K562 (cell line): ENCODE data around the gene HAGHL. TPM values are rescaled to one million over a fixed set of nuclear protein-coding genes. Genes with fewer than 3 reads are reported as not detected.

Source experiments
- FIP1L1 ChIP-seq: fragments of 200-400 bp; formaldehyde crosslinking; IDR thresholded peaks from 2 replicates; pipeline ENCODE4 v1.6.1; 2018; ENCODE audit warnings: mild to moderate bottlenecking, low read depth, low read length; ENCODE audit not compliant: poor library complexity, severe bottlenecking
- HCFC1 ChIP-seq: IDR thresholded peaks from 2 replicates; pipeline ENCODE4 v1.6.1; 2012; ENCODE audit warnings: low read depth, low read length, improper control_type of control experiment
- HIVEP1 ChIP-seq: fragments of 250-450 bp; sonication (Bioruptor Pico); IDR thresholded peaks from 2 replicates; pipeline ENCODE4 v1.4.0; 2020; ENCODE audit warnings: mild to moderate bottlenecking
- KLF13 ChIP-seq: fragments of 450-650 bp; IDR thresholded peaks from 2 replicates; pipeline ENCODE4 v1.6.1; 2016; ENCODE audit warnings: missing genetic modification characterization, low read depth, mild to moderate bottlenecking, missing compliant biosample characterization, moderate library complexity, borderline replicate concordance
- PHF20 ChIP-seq: fragments of 450-650 bp; IDR thresholded peaks from 2 replicates; pipeline ENCODE4 v1.6.1; 2018; ENCODE audit not compliant: partially characterized antibody
- SIN3B ChIP-seq: fragments of 450-650 bp; IDR thresholded peaks from 2 replicates; pipeline ENCODE4 v1.6.1; 2017; ENCODE audit warnings: low read depth, mild to moderate bottlenecking, moderate library complexity
- TGIF2 ChIP-seq: sonication (generic); formaldehyde crosslinking; IDR thresholded peaks from 2 replicates; pipeline ENCODE4 v1.8.1; 2022; ENCODE audit warnings: mild to moderate bottlenecking, missing genetic modification reagents, moderate library complexity
- ZNF212 ChIP-seq: fragments of 450-650 bp; formaldehyde crosslinking; IDR thresholded peaks from 2 replicates; pipeline ENCODE4 v1.4.0; 2020; ENCODE audit warnings: mild to moderate bottlenecking
- ZNF24 ChIP-seq: fragments of 450-650 bp; IDR thresholded peaks from 2 replicates; pipeline ENCODE4 v1.6.1; 2016
- ZNF384 ChIP-seq: IDR thresholded peaks from 2 replicates; pipeline ENCODE4 v1.6.1; 2012; ENCODE audit warnings: low read depth, low read length, improper control_type of control experiment
- ZNF583 ChIP-seq: fragments of 250-450 bp; sonication (Bioruptor Pico); IDR thresholded peaks from 2 replicates; pipeline ENCODE4 v1.4.0; 2020
- polyA plus RNA-seq, 8 experiments: library from polyadenylated mRNA; depleted of rRNA in 4 of 8; stranded (reverse) in 5 of 8; unstranded in 3 of 8; fragments of >200 nt; fragmentation: Nextera tagmentation in 2 of 8; fragmentation: Illumina TruSeq in 1 of 8; extraction: Ambion mirVana in 2 of 8; extraction: Trizol in 1 of 8; gene quantifications; 2 replicates each; pipeline versions ENCODE4 v1.2.1 to v1.2.3, GENCODE V29; 2011 to 2014; ENCODE audit warnings: inconsistent platforms in 1 of 8, missing spikeins in 1 of 8
- total RNA-seq, 7 experiments: library from RNA; depleted of rRNA in 6 of 7; stranded (reverse); fragments of >200 nt in 6 of 7; fragmentation: Illumina TruSeq in 2 of 7; extraction: Trizol in 2 of 7; gene quantifications; 2 replicates each; pipeline versions ENCODE4 v1.2.1 to v1.2.3, GENCODE V29; 2011 to 2021; ENCODE audit warnings: low replicate concordance in 1 of 7
- TF ChIP-seq, protein P1 (sequence below), 2 experiments: fragments of 450-650 bp in 1 of 2; IDR thresholded peaks; 2 replicates each; pipeline ENCODE4 v1.6.1; 2011 to 2017; ENCODE audit warnings: low read depth in 2 of 2, antibody characterized with exemption in 1 of 2, borderline replicate concordance in 1 of 2, low read length in 1 of 2, mild to moderate bottlenecking in 1 of 2, mixed read lengths in 1 of 2; ENCODE audit not compliant: control insufficient read depth in 1 of 2
- TF ChIP-seq, protein P2 (sequence below): IDR thresholded peaks from 2 replicates; pipeline ENCODE4 v1.6.1; 2011; ENCODE audit warnings: borderline replicate concordance, low read depth, mild to moderate bottlenecking, moderate library complexity, low read length; ENCODE audit not compliant: insufficient read depth, poor library complexity, severe bottlenecking
- TF ChIP-seq, protein P3 (sequence below): fragments of 250-450 bp; sonication (Bioruptor Pico); IDR thresholded peaks from 2 replicates; pipeline ENCODE4 v1.5.0; 2020; ENCODE audit warnings: mild to moderate bottlenecking, borderline replicate concordance
- TF ChIP-seq, protein P4 (sequence below), 2 experiments: fragments of 150-350 bp in 1 of 2; IDR thresholded peaks; 2 replicates each; pipeline ENCODE4 v1.6.1; 2012 to 2016; ENCODE audit warnings: low read depth in 2 of 2, low read length in 2 of 2, mild to moderate bottlenecking in 1 of 2, moderate library complexity in 1 of 2

HAGHL gene
- total and polyA plus RNA-seq, 9 of the 15 experiments (the other 6 are each of a cell fraction or from before 2014, with no cell fraction given), result 0.31 to 83.4 (median 20.7) TPM

DNA sequence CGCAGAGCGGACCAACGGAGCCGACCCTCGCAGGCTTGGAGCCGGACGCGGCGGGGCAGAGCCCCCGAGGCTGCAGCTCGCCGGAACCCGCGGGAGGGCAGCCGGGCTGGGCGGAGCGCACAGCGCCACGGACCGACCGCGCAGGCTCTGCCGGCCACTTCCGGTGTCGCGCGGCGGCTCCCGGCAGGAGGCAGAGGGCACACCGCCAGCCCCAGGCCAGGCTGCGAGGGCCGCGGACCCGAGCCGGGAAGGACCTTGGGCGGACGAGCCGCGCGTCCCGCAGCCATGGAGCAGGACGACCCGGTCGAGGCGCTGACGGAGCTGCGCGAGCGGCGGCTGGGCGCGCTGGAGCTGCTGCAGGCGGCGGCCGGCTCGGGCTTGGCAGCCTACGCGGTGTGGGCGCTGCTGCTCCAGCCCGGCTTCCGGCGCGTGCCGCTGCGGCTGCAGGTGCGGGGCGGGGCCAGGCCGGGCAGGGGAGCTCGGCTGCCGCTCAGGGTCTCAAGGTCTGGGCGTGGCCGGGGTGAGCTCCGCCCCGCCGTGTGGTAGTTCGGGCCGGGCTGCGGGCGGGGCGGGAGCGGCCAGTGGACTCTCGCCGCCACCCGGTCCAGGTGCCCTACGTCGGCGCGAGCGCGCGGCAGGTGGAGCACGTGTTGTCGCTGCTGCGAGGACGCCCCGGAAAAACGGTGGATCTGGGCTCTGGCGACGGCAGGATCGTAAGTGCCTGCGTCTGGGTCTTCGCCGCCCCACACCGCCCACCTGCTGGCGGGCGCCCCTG lies 5.7 kb upstream of the HAGHL start, which contains the start of gene ANTKMT (continued):
- TF ChIP-seq, protein P1, sequence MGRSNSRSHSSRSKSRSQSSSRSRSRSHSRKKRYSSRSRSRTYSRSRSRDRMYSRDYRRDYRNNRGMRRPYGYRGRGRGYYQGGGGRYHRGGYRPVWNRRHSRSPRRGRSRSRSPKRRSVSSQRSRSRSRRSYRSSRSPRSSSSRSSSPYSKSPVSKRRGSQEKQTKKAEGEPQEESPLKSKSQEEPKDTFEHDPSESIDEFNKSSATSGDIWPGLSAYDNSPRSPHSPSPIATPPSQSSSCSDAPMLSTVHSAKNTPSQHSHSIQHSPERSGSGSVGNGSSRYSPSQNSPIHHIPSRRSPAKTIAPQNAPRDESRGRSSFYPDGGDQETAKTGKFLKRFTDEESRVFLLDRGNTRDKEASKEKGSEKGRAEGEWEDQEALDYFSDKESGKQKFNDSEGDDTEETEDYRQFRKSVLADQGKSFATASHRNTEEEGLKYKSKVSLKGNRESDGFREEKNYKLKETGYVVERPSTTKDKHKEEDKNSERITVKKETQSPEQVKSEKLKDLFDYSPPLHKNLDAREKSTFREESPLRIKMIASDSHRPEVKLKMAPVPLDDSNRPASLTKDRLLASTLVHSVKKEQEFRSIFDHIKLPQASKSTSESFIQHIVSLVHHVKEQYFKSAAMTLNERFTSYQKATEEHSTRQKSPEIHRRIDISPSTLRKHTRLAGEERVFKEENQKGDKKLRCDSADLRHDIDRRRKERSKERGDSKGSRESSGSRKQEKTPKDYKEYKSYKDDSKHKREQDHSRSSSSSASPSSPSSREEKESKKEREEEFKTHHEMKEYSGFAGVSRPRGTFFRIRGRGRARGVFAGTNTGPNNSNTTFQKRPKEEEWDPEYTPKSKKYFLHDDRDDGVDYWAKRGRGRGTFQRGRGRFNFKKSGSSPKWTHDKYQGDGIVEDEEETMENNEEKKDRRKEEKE (IDR thresholded peaks at IDR 0.05; ENCODE audit: borderline replicate concordance in 1 of 2, control insufficient read depth in 1 of 2, low read depth in 2 of 2, low read length in 1 of 2), result peak in 1 of 2 experiments; percentile 68; a peak in 1 of 4 replicates
- TF ChIP-seq FIP1L1 (peak; percentile 42), KLF13 (tag) (no peak), HCFC1 (peak; percentile 80), ZNF583 (CRISPR knock-in tag) (peak; percentile 38; the same call in 1 of the 2 replicates), PHF20 (peak; percentile 65), TGIF2 (CRISPR knock-in tag) (no peak), ZNF384 (no peak), ZNF24 (0 out of 2 replicates have a peak, but pooled peaks have one; percentile 40), SIN3B (peak; percentile 99), HIVEP1 (CRISPR knock-in tag) (no peak; the same call in 1 of the 2 replicates), ZNF212 (CRISPR knock-in tag) (peak; percentile 54; the same call in 1 of the 2 replicates)
- TF ChIP-seq, protein P2, sequence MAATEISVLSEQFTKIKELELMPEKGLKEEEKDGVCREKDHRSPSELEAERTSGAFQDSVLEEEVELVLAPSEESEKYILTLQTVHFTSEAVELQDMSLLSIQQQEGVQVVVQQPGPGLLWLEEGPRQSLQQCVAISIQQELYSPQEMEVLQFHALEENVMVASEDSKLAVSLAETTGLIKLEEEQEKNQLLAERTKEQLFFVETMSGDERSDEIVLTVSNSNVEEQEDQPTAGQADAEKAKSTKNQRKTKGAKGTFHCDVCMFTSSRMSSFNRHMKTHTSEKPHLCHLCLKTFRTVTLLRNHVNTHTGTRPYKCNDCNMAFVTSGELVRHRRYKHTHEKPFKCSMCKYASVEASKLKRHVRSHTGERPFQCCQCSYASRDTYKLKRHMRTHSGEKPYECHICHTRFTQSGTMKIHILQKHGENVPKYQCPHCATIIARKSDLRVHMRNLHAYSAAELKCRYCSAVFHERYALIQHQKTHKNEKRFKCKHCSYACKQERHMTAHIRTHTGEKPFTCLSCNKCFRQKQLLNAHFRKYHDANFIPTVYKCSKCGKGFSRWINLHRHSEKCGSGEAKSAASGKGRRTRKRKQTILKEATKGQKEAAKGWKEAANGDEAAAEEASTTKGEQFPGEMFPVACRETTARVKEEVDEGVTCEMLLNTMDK, result peak; percentile 69
- TF ChIP-seq, protein P3, sequence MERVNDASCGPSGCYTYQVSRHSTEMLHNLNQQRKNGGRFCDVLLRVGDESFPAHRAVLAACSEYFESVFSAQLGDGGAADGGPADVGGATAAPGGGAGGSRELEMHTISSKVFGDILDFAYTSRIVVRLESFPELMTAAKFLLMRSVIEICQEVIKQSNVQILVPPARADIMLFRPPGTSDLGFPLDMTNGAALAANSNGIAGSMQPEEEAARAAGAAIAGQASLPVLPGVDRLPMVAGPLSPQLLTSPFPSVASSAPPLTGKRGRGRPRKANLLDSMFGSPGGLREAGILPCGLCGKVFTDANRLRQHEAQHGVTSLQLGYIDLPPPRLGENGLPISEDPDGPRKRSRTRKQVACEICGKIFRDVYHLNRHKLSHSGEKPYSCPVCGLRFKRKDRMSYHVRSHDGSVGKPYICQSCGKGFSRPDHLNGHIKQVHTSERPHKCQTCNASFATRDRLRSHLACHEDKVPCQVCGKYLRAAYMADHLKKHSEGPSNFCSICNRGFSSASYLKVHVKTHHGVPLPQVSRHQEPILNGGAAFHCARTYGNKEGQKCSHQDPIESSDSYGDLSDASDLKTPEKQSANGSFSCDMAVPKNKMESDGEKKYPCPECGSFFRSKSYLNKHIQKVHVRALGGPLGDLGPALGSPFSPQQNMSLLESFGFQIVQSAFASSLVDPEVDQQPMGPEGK, result no peak
- TF ChIP-seq, protein P4, sequence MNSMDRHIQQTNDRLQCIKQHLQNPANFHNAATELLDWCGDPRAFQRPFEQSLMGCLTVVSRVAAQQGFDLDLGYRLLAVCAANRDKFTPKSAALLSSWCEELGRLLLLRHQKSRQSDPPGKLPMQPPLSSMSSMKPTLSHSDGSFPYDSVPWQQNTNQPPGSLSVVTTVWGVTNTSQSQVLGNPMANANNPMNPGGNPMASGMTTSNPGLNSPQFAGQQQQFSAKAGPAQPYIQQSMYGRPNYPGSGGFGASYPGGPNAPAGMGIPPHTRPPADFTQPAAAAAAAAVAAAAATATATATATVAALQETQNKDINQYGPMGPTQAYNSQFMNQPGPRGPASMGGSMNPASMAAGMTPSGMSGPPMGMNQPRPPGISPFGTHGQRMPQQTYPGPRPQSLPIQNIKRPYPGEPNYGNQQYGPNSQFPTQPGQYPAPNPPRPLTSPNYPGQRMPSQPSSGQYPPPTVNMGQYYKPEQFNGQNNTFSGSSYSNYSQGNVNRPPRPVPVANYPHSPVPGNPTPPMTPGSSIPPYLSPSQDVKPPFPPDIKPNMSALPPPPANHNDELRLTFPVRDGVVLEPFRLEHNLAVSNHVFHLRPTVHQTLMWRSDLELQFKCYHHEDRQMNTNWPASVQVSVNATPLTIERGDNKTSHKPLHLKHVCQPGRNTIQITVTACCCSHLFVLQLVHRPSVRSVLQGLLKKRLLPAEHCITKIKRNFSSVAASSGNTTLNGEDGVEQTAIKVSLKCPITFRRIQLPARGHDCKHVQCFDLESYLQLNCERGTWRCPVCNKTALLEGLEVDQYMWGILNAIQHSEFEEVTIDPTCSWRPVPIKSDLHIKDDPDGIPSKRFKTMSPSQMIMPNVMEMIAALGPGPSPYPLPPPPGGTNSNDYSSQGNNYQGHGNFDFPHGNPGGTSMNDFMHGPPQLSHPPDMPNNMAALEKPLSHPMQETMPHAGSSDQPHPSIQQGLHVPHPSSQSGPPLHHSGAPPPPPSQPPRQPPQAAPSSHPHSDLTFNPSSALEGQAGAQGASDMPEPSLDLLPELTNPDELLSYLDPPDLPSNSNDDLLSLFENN (IDR thresholded peaks at IDR 0.05; ENCODE audit: low read depth in 2 of 2, low read length in 2 of 2), result no peak; a peak in 1 of 4 replicates
